Skeletal muscle satellite cell (primary cell): ENCODE data around the gene TRRAP.
"Not testable (repeated sequence)": the region's sequence is repeated elsewhere in the genome, so short reads cannot be mapped to it uniquely, and the experiment has no call there.

ENCODE experiments used
- H3K27me3 ChIP-seq: 2 replicates; pipeline ENCODE4 v1.7.0; 2013; ENCODE audit warnings: low read length; ENCODE audit not compliant: control insufficient read depth, insufficient read depth
- H3K36me3 ChIP-seq: 2 replicates; pipeline ENCODE4 v1.7.0; 2013; ENCODE audit warnings: mild to moderate bottlenecking, control low read depth, low read length; ENCODE audit not compliant: insufficient read depth
- H3K4me1 ChIP-seq: 2 replicates; pipeline ENCODE4 v1.7.0; 2013; ENCODE audit warnings: low read length; ENCODE audit not compliant: control insufficient read depth, insufficient read depth
- H3K4me2 ChIP-seq: 2 replicates; pipeline ENCODE4 v1.7.0; 2013; ENCODE audit warnings: mild to moderate bottlenecking, low read length
- H3K4me3 ChIP-seq: 2 replicates; pipeline ENCODE4 v1.7.0; 2013; ENCODE audit warnings: low read length
- H3K9ac ChIP-seq: 2 replicates; pipeline ENCODE4 v1.7.0; 2013; ENCODE audit warnings: mild to moderate bottlenecking, low read depth, low read length, moderate library complexity
- H3K9me3 ChIP-seq: replicated peaks from 2 replicates; pipeline ENCODE4 v1.7.0; 2013; ENCODE audit warnings: mild to moderate bottlenecking, control low read depth, low read length

Gene TRRAP

DNA sequence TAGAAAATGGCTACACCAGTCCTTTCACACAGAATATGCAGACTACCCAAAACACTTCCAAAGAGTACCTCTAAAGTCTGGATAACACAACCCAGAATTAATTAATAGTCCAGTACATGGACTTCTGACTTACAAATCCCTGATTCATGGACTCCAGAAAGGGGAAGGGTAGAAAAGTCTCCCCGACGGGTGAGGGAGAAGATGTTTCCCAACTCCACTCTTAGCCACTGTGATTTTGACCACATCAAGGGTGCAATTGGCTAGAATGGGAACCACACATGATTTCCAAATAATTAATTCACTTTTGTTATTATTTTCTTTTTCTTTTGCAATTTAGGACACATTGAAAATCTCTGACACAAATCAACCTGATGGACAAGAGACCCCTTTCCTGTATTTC, 9.9 kb upstream of the TRRAP start:
- Histone ChIP-seq H3K9me3 (no peaks in the 10 kb centered on the region), H3K4me1 (peaks cover 17% of the 10 kb centered on the region), H3K4me3 (no peak overlapping the region), H3K36me3 (no peaks in the 10 kb centered on the region), H3K4me2 (no peak overlapping the region), H3K9ac (no peak overlapping the region), H3K27me3 (peaks cover 33% of the 10 kb centered on the region)

DNA sequence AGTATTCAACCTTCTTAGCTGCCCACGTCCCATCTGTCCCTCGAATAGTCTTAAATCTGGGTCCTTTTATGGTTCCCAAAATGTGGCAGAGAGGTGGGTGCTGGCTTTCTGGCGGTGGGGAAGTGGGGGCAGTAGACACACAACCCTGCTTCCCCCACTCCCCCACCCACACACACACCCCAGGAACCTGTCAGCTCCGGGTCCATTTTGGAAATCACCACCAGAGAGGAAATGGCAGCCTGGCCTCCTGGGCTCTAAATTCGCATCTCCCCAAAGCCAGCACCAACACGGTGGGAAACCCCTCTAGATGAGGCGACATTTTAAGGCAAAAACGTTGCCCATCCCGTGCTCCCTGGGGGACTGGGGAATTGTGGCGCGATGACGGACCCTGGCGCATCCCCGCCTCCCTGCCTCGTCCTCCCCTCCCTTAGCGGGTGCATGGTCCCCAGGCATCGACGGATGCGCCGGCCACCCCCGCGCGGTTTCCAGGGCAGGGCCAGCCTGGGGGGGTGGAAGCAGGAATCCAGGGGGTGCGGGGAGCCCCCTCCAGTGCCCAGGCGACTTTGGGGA, 9.2 kb upstream of the TRRAP start:
- peak overlapping the region; percentile 58 for H3K4me3 ChIP-seq
- no peaks in the 10 kb centered on the region for H3K9me3 ChIP-seq
- peaks cover 33% of the 10 kb centered on the region for H3K27me3 ChIP-seq
- H3K9ac ChIP-seq = no peak overlapping the region
- peak overlapping the region; percentile 80 for H3K4me2 ChIP-seq
- H3K4me1 ChIP-seq = peaks cover 17% of the 10 kb centered on the region
- no peaks in the 10 kb centered on the region for H3K36me3 ChIP-seq

DNA sequence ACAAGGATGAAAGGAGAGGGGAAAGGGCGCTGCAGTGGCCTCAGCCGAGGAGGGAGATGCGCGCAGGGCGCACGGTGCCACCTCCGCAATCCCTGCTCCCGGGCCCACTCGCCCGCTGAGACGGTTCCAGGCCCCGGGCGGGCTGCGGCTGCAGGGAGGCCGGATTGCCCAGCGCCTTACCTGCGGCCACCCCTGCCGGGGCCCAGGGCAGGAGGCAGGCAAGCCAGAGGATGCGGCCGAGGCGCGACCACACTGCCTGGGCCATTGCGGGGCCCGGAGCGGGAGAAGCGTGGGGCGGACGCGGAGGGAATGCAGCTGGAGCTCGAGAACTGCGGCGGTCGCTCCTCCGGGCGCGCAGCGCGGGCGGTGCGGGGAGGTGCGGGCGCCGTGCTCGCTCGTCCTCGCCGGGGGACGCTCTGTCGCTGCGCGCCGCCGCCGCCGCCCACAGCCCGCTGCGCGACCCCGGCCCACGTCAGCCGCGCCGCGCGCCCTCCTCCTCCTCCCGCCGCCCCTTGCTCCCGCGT, 8.7 kb upstream of the TRRAP start, which contains the start of gene TMEM130:
Gene TMEM130 (minus strand): TSS at position 418 of the 524 bp plus-strand sequence. CDS start 153 bp downstream, at position 265.
- H3K27me3 ChIP-seq = peaks cover 33% of the 10 kb centered on the region

DNA sequence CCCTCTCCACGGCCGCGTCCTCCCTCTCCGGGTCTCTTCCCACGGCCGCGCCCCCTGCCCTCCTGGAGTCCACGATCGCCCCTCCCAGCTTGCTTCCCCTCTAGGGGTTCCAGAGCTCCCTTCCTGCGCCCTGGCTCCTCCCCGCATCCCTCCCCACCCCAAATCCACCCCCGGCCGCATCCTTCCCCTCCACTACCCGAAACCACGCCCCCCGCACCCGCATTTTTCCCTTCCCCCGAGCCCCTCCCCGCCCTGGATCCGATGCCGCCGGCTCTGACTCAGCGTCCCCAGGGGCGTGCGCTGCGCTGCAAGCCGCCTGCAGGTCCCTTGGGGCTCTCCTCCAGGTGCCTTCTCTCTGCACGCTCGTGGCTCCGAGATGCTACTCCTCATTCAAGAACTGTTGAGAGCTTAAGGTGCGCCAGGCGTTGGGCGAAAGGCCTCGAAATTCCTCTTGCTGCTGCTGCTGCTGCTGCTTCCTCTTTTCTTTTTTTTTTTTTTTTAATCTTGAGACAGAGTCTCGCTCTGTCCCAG, 8.1 kb upstream of the TRRAP start:
- H3K9ac ChIP-seq = no peak overlapping the region
- no peaks in the 10 kb centered on the region for H3K9me3 ChIP-seq
- peak overlapping the region; percentile 58 for H3K4me3 ChIP-seq
- H3K36me3 ChIP-seq = no peaks in the 10 kb centered on the region
- peak overlapping the region; percentile 80 for H3K4me2 ChIP-seq
- H3K4me1 ChIP-seq = peaks cover 11% of the 10 kb centered on the region
- H3K27me3 ChIP-seq = peaks cover 33% of the 10 kb centered on the region

More for the DNA sequence above, 8.7 kb upstream of the TRRAP start, which contains the start of gene TMEM130:
- Histone ChIP-seq H3K4me2 (peak within 1 kb of the TSS; percentile 80), H3K4me3 (peak within 1 kb of the TSS; percentile 58), H3K36me3 (no peaks in the 10 kb centered on the region), H3K4me1 (peaks cover 16% of the 10 kb centered on the region), H3K9ac (no peak within 1 kb of the TSS), H3K9me3 (no peaks in the 10 kb centered on the region)

DNA sequence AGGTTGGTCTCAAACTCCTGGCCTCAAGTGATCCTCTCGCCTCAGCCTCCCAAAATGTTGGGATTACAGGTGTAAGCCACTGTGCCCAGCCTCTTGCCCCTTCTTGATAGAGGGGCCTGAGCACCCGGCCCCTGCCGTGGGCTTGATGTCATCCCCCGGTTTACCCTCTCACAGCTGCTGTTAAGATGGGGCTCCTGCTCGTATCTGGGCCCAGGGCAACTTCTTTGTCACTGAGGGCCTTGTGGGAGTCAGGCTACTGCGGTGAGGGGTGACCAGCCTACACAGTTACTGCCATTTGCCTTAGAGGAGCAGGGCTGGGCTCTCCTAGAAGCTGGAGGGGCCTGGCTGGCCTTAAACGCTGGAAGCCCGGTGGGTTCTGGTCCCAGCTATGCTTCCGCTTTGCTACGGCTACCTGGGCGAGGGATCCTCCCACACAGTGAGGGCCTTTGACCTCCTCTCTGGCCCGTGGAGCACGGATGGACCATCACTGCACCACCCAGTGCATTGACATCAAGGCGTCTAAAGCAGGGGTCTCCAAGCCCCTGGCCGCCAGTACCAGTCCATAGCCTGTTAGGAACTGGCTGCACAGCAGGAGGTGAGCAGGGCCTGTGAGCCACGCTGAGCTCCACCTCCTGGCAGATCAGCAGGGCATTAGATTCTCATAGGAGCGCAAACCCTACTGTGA, 7.4 kb upstream of the TRRAP start:
- peaks cover 33% of the 10 kb centered on the region for H3K27me3 ChIP-seq
- no peak overlapping the region for H3K4me2 ChIP-seq
- peaks cover 5% of the 10 kb centered on the region for H3K4me1 ChIP-seq
- no peaks in the 10 kb centered on the region for H3K36me3 ChIP-seq
- H3K9me3 ChIP-seq = no peaks in the 10 kb centered on the region
- no peak overlapping the region for H3K9ac ChIP-seq
- no peak overlapping the region for H3K4me3 ChIP-seq

DNA sequence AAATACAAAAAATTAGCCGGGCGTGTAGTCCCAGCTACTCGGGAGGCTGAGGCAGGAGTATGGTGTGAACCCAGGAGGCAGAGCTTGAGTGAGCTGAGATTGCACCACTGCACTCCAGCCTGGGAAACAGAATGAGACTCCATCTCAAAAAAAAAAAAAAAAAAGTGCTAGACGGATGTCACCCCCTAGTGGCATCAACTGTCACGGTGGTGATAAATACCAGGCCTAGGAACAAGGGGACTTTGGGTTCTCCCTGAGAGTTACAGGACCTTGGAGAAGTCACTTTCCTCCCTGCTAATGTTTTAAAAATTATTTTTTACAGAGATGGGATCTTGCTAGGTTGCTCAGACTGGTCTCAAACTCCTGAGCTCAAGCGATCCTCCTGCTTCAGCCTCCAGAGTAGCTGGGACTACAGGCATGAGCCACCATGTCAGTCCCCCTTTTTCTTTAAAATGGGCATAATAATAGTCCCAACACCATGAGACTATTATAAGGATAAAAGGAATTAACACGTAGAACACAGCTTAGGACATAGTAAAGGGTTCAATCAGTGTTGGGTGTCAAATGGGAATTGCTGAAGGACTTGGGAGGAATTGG, 5.9 kb upstream of the TRRAP start:
- H3K4me3 ChIP-seq = no peak overlapping the region
- H3K36me3 ChIP-seq = no peaks in the 10 kb centered on the region
- H3K27me3 ChIP-seq = peaks cover 28% of the 10 kb centered on the region
- H3K4me2 ChIP-seq = no peak overlapping the region
- H3K9ac ChIP-seq = no peak overlapping the region
- peaks cover 5% of the 10 kb centered on the region for H3K4me1 ChIP-seq
- H3K9me3 ChIP-seq = no peaks in the 10 kb centered on the region

DNA sequence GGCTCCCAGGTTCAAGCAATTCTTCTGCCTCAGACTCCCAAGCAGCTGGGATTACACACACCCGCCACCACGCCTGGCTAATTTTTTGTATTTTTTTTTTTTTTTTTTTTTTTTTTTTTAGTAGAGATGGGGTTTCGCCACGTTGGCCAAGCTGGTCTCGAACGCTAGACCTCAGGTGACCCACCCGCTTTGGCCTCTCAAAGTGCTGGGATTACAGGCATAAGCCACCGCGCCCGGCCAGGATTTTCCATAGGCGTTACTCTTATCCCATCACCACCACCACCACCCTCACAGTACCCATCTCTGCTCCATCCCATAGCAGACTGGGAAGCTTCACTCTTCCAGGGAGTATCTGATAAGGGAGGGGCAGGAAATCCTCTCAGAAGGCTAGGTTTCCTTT, 4.7 kb upstream of the TRRAP start:
- H3K9me3 ChIP-seq, H3K4me3 ChIP-seq, H3K36me3 ChIP-seq, H3K9ac ChIP-seq, H3K4me2 ChIP-seq: not testable (repeated sequence)
- H3K4me1 ChIP-seq = peaks cover 11% of the 10 kb centered on the region
- peaks cover 21% of the 10 kb centered on the region for H3K27me3 ChIP-seq

DNA sequence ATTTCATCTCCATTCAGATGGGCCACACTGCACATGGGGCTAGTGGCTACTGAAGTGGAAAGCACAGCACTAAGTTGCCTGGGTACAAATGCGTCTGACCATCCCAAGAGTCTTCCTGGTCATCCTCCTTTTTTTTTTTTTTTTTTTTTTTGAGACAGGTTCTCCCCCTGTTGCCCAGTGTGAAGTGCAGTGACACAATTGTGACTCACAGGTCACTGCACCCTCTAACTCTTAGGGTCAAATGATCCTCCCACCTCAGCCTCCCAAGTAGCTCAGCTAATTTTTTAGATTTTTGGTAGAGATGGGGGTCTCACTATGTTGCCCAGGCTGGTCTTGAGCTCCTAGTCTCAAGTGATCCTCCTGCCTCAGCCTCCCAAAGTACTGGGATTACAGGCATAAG, 3.4 kb upstream of the TRRAP start:
- no peak overlapping the region for H3K4me2 ChIP-seq
- H3K4me1 ChIP-seq = peaks cover 8% of the 10 kb centered on the region
- H3K4me3 ChIP-seq = no peak overlapping the region
- no peak overlapping the region for H3K9ac ChIP-seq
- no peaks in the 10 kb centered on the region for H3K9me3 ChIP-seq
- peaks cover 8% of the 10 kb centered on the region for H3K27me3 ChIP-seq
- no peaks in the 10 kb centered on the region for H3K36me3 ChIP-seq

DNA sequence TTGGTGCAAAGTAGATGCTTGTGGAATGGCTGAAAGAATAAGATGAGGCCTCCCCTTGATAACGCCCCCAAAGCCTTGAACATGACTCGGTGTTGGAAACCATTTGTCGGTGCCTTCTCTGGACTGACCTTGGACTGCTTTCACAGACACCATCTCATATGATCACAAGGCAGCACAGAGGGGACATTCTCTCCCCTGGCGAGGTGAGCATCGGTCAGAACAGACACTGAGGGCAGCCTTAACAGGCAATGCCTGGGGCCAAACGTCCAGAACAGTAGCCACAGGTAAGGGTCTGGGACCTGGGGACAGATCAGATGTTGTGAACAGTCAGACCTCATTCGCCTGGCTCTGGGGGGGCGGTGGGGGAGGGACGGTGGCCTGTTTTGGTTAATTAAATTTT, 2.8 kb upstream of the TRRAP start:
- H3K4me1 ChIP-seq = peaks cover 10% of the 10 kb centered on the region
- H3K27me3 ChIP-seq = peaks cover 7% of the 10 kb centered on the region
- no peak overlapping the region for H3K9ac ChIP-seq
- H3K9me3 ChIP-seq = no peaks in the 10 kb centered on the region
- no peak overlapping the region for H3K4me3 ChIP-seq
- no peak overlapping the region for H3K4me2 ChIP-seq
- no peaks in the 10 kb centered on the region for H3K36me3 ChIP-seq

DNA sequence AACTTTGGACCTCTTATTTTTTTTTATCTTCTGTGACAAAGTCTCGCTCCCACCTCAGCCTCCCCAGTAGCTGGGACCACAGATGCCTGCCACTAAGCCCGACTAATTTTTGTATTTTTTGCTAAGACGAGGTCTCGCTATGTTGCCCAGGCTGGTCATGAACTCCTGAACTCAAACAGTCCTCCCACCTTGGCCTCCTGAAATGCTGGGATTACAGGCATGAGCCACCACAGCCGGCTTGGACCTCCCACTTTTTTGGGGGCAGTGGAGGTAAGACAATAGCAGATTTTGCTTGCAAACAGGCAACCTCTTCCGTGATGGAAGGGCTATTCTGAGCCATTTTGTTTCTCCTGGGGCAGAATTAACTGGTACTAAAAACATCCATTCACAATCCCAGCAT, 1.2 kb upstream of the TRRAP start:
- Histone ChIP-seq H3K36me3 (peaks cover 11% of the 10 kb centered on the region), H3K4me2 (no peak overlapping the region), H3K9ac (no peak overlapping the region), H3K27me3 (no peaks in the 10 kb centered on the region), H3K4me1 (peaks cover 10% of the 10 kb centered on the region), H3K4me3 (no peak overlapping the region), H3K9me3 (no peaks in the 10 kb centered on the region)

DNA sequence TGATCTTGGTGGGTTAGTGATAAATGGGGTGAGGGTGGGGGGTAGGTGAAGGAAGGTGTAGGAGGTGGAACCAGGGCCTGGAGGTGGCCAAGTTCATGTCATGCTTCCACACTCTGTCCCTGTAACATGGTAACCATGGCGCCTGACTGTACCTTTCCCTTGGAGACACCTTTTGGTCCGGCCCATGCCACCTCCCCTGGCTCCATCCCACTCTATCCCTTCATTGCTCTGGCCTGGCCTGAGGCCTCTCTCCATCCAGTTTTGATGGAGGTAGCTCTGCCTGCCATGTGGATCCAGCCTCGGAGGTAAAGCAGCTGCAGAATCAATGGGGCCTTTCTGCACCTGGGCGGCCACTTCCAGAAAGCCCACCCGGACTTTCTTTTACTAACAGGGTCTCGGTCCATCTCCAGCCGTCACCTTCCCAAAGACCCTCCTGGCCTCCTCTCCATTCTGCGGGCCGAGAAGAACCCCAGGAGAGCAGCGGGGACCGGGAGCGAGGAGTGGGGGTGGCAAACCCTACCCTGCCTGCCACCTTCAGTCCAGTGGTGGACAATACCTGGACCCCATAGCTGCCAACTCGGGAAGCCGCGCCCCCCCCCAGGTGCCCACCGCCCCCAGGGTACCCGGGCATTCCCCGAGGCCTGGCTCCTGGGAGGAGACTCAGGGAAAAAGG, 504 bp upstream of the TRRAP start:
- peak overlapping the region; percentile 100 for H3K9ac ChIP-seq

More for the DNA sequence above, 504 bp upstream of the TRRAP start:
- no peaks in the 10 kb centered on the region for H3K27me3 ChIP-seq
- H3K4me1 ChIP-seq = peaks cover 10% of the 10 kb centered on the region
- no peaks in the 10 kb centered on the region for H3K9me3 ChIP-seq
- peaks cover 16% of the 10 kb centered on the region for H3K36me3 ChIP-seq
- peak overlapping the region; percentile 99 for H3K4me3 ChIP-seq
- peak overlapping the region; percentile 97 for H3K4me2 ChIP-seq
